ENCODE results near the gene EIF5B. TPM values are rescaled to one million over a fixed set of nuclear protein-coding genes. Genes with fewer than 3 reads are reported as not detected.

EIF5B gene
- polyA plus RNA-seq, 4 donors, result 53.6 to 77.9 (median 67.5) TPM

Other genes starting within 250 kb of the EIF5B start
- 10 to 100 TPM in 3 of 4 donors, 1 to 10 TPM in 1; 9.1 to 12.6 (median 11.0) TPM for gene C2orf15, start 195.7 kb upstream of the EIF5B start, polyA plus RNA-seq (ENCODE audit: insufficient read length in 4 of 4)
- gene TSGA10, start 182.4 kb upstream of the EIF5B start, polyA plus RNA-seq (ENCODE audit: insufficient read length in 4 of 4), result 10 to 100 TPM in 3 of 4 donors, 1 to 10 TPM in 1; 8.5 to 18.7 (median 15.5) TPM
- 10 to 100 TPM; 10.3 to 17.2 (median 14.8) TPM for gene LIPT1, start 182.4 kb upstream of the EIF5B start, polyA plus RNA-seq (ENCODE audit: insufficient read length in 4 of 4)
- gene MITD1, start 156.3 kb upstream of the EIF5B start, polyA plus RNA-seq (ENCODE audit: insufficient read length in 4 of 4), result 10 to 100 TPM; 41.8 to 62.1 (median 49.8) TPM
- gene MRPL30, start 156.2 kb upstream of the EIF5B start, polyA plus RNA-seq (ENCODE audit: insufficient read length in 4 of 4), result 10 to 100 TPM; 43.4 to 53.6 (median 52.3) TPM
- gene LYG2, start 81.7 kb upstream of the EIF5B start, polyA plus RNA-seq (ENCODE audit: insufficient read length in 4 of 4), result under 1 TPM; 0.21 to 0.71 (median 0.36) TPM
- 1 to 10 TPM; 3.0 to 5.8 (median 4.5) TPM for gene LYG1, start 36.2 kb upstream of the EIF5B start, polyA plus RNA-seq (ENCODE audit: insufficient read length in 4 of 4)
- 10 to 100 TPM; 37.1 to 47.5 (median 41.1) TPM for gene TXNDC9, start 1.1 kb upstream of the EIF5B start, polyA plus RNA-seq (ENCODE audit: insufficient read length in 4 of 4)
- 10 to 100 TPM; 41.6 to 81.1 (median 61.4) TPM for gene REV1, start 152.6 kb downstream of the EIF5B start, polyA plus RNA-seq (ENCODE audit: insufficient read length in 4 of 4)

Data from left renal cortex interstitium (tissue), 4 donors.